Measurements from ENCODE around the gene CNTNAP4. TPM values are rescaled to one million over a fixed set of nuclear protein-coding genes. Genes with fewer than 3 reads are reported as not detected.

CNTNAP4 gene
- total RNA-seq, 1 donor: 2.4 TPM

DNA sequence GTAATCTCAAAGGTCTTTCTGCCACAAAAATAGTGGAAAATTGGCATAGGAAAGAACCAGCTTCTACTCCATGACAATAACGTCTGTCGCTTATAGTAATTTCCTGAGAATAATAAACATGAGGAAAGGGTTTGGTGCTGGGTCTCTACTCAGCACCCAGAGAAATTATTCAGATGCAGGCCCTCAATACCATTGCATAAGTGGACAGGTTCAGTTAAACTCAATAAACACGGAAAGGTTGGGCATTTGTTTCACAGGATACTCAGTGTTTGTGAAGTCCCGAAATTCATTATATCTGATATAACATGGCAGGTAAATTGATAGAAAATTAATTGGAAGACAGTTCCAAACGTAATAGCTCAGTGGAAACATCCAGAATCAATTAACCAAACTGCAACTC, 254.0 kb downstream of the CNTNAP4 start:
- TF ChIP-seq CTCF (IDR thresholded peaks at IDR 0.05; ENCODE audit: insufficient read depth, low read length): no peak
- no peak for DNase-seq (ENCODE audit: low read depth)
- H3K4me3 ChIP-seq (ENCODE audit: low read depth, low read length): no peak overlapping the region

GRCh38 chr16:76532188-76532973, 255.2 kb downstream of the CNTNAP4 start:
- no peak for DNase-seq (ENCODE audit: low read depth)
- no peak overlapping the region for H3K4me3 ChIP-seq (ENCODE audit: low read depth, low read length)
- no peak for TF ChIP-seq CTCF (IDR thresholded peaks at IDR 0.05; ENCODE audit: insufficient read depth, low read length)

DNA sequence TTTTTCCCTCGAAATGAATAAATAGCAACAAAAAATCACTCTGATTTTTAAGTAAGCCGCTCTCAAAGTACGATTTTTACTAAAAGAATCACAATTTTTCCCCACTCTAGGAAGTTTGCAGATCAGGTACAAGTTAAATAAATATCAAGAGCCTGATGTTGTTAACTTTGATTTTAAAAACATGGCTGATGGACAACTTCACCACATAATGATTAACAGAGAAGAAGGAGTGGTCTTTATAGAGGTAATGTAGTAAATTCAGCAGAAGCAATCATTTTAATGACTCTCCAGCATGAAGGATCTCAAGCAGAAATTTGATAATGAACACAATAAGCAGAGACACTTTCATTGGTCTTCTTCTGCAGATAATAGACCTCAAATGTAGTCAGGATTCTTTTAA, 262.4 kb downstream of the CNTNAP4 start:
- no peak overlapping the region for H3K4me3 ChIP-seq (ENCODE audit: low read depth, low read length)
- TF ChIP-seq CTCF (IDR thresholded peaks at IDR 0.05; ENCODE audit: insufficient read depth, low read length): no peak
- DNase-seq (ENCODE audit: low read depth): no peak

GRCh38 chr16:76541070-76541469, 263.9 kb downstream of the CNTNAP4 start:
- TF ChIP-seq CTCF (IDR thresholded peaks at IDR 0.05; ENCODE audit: insufficient read depth, low read length): no peak

DNA sequence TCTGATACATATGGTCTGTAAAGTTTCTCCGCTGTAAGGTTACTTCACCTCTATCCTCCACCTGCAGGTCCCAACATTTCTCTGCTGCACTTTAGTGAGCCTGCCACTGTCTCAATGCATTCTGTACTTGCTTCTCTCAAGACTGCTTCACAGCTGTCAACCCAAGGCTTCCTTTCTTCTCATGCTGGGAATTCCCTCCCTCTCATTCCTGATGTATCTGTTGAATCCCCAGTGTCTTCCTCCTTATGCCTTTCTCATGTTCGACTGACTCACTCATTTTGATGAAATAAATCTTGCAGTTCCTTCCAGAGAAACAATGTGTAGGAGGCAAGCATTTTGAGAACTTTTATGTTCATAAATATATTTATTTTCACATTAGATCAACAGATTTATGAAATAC, 288.3 kb downstream of the CNTNAP4 start:
- no peak for TF ChIP-seq CTCF (IDR thresholded peaks at IDR 0.05; ENCODE audit: insufficient read depth, low read length)
- DNase-seq (ENCODE audit: low read depth): no peak
- no peak overlapping the region for H3K4me3 ChIP-seq (ENCODE audit: low read depth, low read length)

More at GRCh38 chr16:76541070-76541469, 263.9 kb downstream of the CNTNAP4 start:
- no peak overlapping the region for H3K4me3 ChIP-seq (ENCODE audit: low read depth, low read length)
- DNase-seq (ENCODE audit: low read depth): no peak

DNA sequence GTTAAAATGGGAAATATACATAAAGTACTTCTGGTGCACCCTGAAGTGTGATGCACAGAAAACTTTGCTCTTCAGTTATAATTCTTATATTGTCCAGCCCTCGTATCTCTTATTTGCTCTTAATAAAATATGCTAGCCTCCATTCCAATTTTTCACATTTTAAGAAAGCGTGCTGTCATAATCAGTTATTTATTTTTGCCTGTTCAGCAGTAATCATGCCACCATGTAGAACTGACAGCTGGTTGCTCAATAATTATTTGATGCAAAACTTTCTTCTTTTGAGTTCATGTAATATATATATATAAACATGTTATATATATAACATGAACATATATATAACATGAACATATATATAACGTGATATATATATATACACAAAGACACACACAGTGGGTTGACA, 294.6 kb downstream of the CNTNAP4 start:
- no peak for DNase-seq (ENCODE audit: low read depth)

More for the DNA sequence above, 294.6 kb downstream of the CNTNAP4 start:
- H3K4me3 ChIP-seq (ENCODE audit: low read depth, low read length): no peak overlapping the region
- TF ChIP-seq CTCF (IDR thresholded peaks at IDR 0.05; ENCODE audit: insufficient read depth, low read length): no peak
